HG02970 (cell line): ENCODE measurements around the gene VPS29.
A peak's percentile ranks its signal among the peaks of the same experiment; 100 is the strongest.

Experiments used
- ATAC-seq: cut with Tn5 transposase; IDR thresholded peaks from one replicate; pipeline ENCODE4 v1.9.1; 2021; ENCODE audit warnings: mild to moderate bottlenecking, moderate library complexity, moderate number of reproducible peaks; ENCODE audit not compliant: unreplicated experiment, low FRiP score

The VPS29 gene

GRCh38 chr12:110451263-110451662 lies 50.6 kb downstream of the VPS29 start:
- no peak for ATAC-seq

GRCh38 chr12:110449799-110450497 lies 52.0 kb downstream of the VPS29 start, which contains the start of gene ARPC3:
TSS of gene ARPC3 (minus strand) at chr12:110450337. CDS start at chr12:110450260, 77 bp downstream.
- peak; percentile 93 for ATAC-seq

GRCh38 chr12:110444455-110444854 lies 57.5 kb downstream of the VPS29 start:
- no peak for ATAC-seq
